Fibroblast of villous mesenchyme (primary cell): Measurements from ENCODE around the gene PHGDH. TPM values are rescaled to one million over a fixed set of nuclear protein-coding genes. Genes with fewer than 3 reads are reported as not detected.

ENCODE experiments used
- DNase-seq: peaks from one replicate; pipeline ENCODE4 v3.0.0-alpha.2; 2010; ENCODE audit warnings: low read depth
- H3K4me3 ChIP-seq: 2 replicates; pipeline ENCODE4 v1.5.1; 2011; ENCODE audit warnings: low read depth, mild to moderate bottlenecking, low read length
- CTCF ChIP-seq: IDR thresholded peaks from 2 replicates; pipeline ENCODE4 v1.5.1; 2012; ENCODE audit warnings: low read depth, mild to moderate bottlenecking, low read length; ENCODE audit not compliant: insufficient read depth
- total RNA-seq: library from RNA; depleted of rRNA; stranded (reverse); fragments of >200 nt; gene quantifications from 2 replicates; pipeline ENCODE4 v1.2.3, GENCODE V29; 2012

The PHGDH gene
- total RNA-seq, 1 donor, result 80.7 TPM

GRCh38 chr1:119752592-119752991 is 40.9 kb downstream of the PHGDH start:
- H3K4me3 ChIP-seq, result no peak overlapping the region
- DNase-seq, result no peak
- no peak for TF ChIP-seq CTCF

DNA sequence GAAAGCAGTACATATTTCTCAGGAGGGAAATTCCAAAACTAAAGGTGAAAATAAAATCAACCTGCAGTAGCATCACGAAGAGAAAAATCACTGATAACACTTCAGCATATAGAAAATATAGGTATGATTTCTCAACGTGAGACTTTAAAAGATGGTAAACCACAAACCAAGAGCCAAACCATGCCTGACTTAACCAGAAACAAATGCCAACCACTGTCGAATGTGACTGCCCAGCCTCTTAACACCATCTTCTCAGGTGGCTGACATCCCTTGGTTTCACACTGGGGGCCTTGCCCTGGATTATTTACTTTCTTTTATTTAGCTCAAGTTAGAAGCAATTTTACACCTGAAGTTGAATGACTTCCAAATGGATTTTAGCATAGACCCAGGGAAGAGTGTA is 46.9 kb downstream of the PHGDH start:
- TF ChIP-seq CTCF, result no peak
- H3K4me3 ChIP-seq, result no peak overlapping the region
- no peak for DNase-seq

DNA sequence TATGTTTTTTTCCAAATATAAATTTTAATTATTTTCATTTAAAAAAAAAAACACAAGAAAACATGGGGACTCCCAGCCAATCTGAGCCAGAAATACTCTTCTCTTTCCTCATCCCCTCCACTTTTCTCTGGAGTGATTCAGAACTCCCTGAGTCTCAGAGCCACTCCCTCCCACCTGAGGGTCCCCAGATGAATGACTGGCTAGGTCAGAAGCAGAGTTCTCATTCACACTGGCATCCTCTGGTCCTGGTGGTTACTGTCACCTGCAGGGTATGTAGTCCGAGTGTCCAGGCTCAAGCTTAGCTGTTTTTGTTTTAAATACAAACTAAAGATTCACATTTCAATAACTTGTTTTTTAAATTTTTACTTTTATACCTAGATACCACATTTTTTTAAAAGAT is 50.7 kb downstream of the PHGDH start:
- no peak for DNase-seq
- H3K4me3 ChIP-seq, result no peak overlapping the region
- TF ChIP-seq CTCF, result no peak

GRCh38 chr1:119762953-119763352 is 51.2 kb downstream of the PHGDH start:
- H3K4me3 ChIP-seq, result no peak overlapping the region
- TF ChIP-seq CTCF, result no peak
- DNase-seq, result no peak

DNA sequence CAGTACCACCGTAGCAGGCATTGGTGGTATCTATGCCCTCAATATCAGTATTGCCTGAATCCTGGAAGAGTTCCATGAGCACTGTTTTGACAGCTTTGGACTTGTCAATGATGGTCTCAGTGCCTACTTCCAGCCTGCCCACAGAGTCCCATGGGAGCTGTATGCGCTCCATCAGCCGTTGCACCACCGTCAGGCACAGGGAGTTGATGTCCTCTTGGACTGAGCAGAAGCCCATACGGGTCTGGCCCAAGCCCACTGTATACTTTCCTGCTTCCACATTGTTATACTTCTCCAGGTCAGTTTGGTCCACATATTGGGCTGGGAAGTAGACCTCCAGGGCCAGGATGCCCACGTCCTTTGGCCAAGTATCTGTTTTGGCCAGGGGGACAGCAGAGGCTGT is 52.5 kb downstream of the PHGDH start:
- no peak for TF ChIP-seq CTCF
- no peak overlapping the region for H3K4me3 ChIP-seq
- no peak for DNase-seq

- no peak for TF ChIP-seq CTCF
- no peak overlapping the region for H3K4me3 ChIP-seq
- DNase-seq, result no peak
Measured at GRCh38 chr1:119766374-119766794, 54.6 kb downstream of the PHGDH start.

DNA sequence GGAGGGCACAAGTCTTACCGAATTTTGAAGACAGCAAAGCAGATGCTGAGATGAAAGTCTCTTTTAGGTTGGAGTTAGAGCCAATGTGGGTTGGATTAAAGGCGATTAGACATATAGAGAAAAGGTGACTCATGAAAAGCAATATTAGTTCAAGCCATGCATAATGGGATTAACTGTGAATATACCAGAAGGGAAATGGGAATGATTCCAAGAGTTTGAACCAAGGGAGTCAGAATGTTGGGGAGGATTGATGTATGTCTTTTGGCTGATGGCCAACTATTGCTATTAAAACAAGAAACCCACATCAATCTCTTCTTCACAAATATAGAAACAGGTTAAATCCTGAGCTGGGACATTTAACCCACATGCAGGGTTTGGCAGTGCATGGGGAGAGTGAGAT is 55.8 kb downstream of the PHGDH start:
- no peak for DNase-seq
- H3K4me3 ChIP-seq, result no peak overlapping the region
- TF ChIP-seq CTCF, result no peak
